Suprapubic skin (tissue), 4 donors: ENCODE data around the gene NXNL1. TPM values are rescaled to one million over a fixed set of nuclear protein-coding genes. Genes with fewer than 3 reads are reported as not detected.
A peak's percentile ranks its signal among the peaks of the same experiment; 100 is the strongest.

Experiments
- DNase-seq, 2 donors: peaks; one replicate each; pipeline ENCODE4 v3.0.0-alpha.2; 2019; ENCODE audit warnings: low spot score in 2 of 2
- H3K27ac ChIP-seq: fragments of 200-600 bp; sonication (generic); one replicate; pipeline ENCODE4 v1.5.1; 2019
- H3K27me3 ChIP-seq: fragments of 200-600 bp; sonication (generic); one replicate; pipeline ENCODE4 v1.5.1; 2019
- H3K36me3 ChIP-seq: fragments of 200-600 bp; sonication (generic); one replicate; pipeline ENCODE4 v1.5.1; 2019
- H3K4me1 ChIP-seq: fragments of 200-600 bp; sonication (generic); one replicate; pipeline ENCODE4 v1.5.1; 2019
- H3K4me3 ChIP-seq: fragments of 200-600 bp; sonication (generic); one replicate; pipeline ENCODE4 v1.5.1; 2019; ENCODE audit warnings: mild to moderate bottlenecking
- H3K9me3 ChIP-seq: fragments of 200-600 bp; sonication (generic); one replicate; pipeline ENCODE4 v1.5.1; 2019
- CTCF ChIP-seq, 2 donors: fragments of 200-600 bp in 1 of 2; fragments of 450-650 bp in 1 of 2; sonication (generic) in 1 of 2; IDR thresholded peaks; one replicate each; pipeline ENCODE4 v1.5.1; 2016 to 2019; ENCODE audit warnings: antibody characterized with exemption in 2 of 2, mild to moderate bottlenecking in 1 of 2, moderate library complexity in 1 of 2
- EP300 ChIP-seq: sonication (generic); formaldehyde crosslinking; IDR thresholded peaks from one replicate; pipeline ENCODE4 v1.6.1; 2017; ENCODE audit warnings: antibody characterized with exemption
- POLR2A ChIP-seq, 2 donors: fragments of 450-650 bp; IDR thresholded peaks; one replicate each; pipeline ENCODE4 v1.6.1; 2017; ENCODE audit warnings: antibody characterized with exemption in 2 of 2, mild to moderate bottlenecking in 2 of 2, moderate library complexity in 2 of 2
- POLR2AphosphoS5 ChIP-seq, 3 donors: sonication (generic); formaldehyde crosslinking; IDR thresholded peaks; one replicate each; pipeline ENCODE4 v1.6.1; 2017; ENCODE audit warnings: antibody characterized with exemption in 3 of 3
- WGBS: methylation state at CpG from one replicate; pipeline ENCODE4 v1.1.5; 2018; 5-methylcytosine and 5-hydroxymethylcytosine counted together
- total RNA-seq, 4 donors: library from RNA; depleted of rRNA; stranded (reverse); fragments of >200 nt; gene quantifications; one replicate each; pipeline ENCODE4 v1.1.0, GENCODE V29; 2016

Gene NXNL1
- total RNA-seq, 4 donors from 2014 or later = not detected

GRCh38 chr19:17484520-17485185 lies 23.9 kb upstream of the NXNL1 start:
- no peak for DNase-seq
- no peak overlapping the region for H3K4me3 ChIP-seq
- 82% methylated on average over 6 of the region's 6 CpGs for WGBS
- H3K4me1 ChIP-seq = peaks cover 23% of the 10 kb centered on the region
- H3K27ac ChIP-seq = no peak overlapping the region
- TF ChIP-seq EP300 (no peak), POLR2A (IDR thresholded peaks at IDR 0.05) (no peak), CTCF (IDR thresholded peaks at IDR 0.05) (no peak), POLR2AphosphoS5 (IDR thresholded peaks at IDR 0.05) (no peak)
- H3K36me3 ChIP-seq = peaks cover 12% of the 10 kb centered on the region
- no peaks in the 10 kb centered on the region for H3K27me3 ChIP-seq
- H3K9me3 ChIP-seq = no peaks in the 10 kb centered on the region

GRCh38 chr19:17483605-17484002 lies 22.9 kb upstream of the NXNL1 start:
- no peak for TF ChIP-seq POLR2AphosphoS5 (IDR thresholded peaks at IDR 0.05)
- no peak for TF ChIP-seq POLR2A (IDR thresholded peaks at IDR 0.05)
- no peak for TF ChIP-seq CTCF (IDR thresholded peaks at IDR 0.05)
- no peak for TF ChIP-seq EP300
- Histone ChIP-seq H3K4me3 (no peak overlapping the region), H3K36me3 (peaks cover 12% of the 10 kb centered on the region), H3K27me3 (no peaks in the 10 kb centered on the region), H3K9me3 (no peaks in the 10 kb centered on the region), H3K4me1 (peaks cover 14% of the 10 kb centered on the region), H3K27ac (no peak overlapping the region)
- DNase-seq = no peak
- WGBS = 93% methylated on average over 10 of the region's 10 CpGs

GRCh38 chr19:17482877-17483604 lies 22.3 kb upstream of the NXNL1 start:
- Histone ChIP-seq H3K4me3 (no peak overlapping the region), H3K36me3 (peaks cover 12% of the 10 kb centered on the region), H3K9me3 (no peaks in the 10 kb centered on the region), H3K27me3 (no peaks in the 10 kb centered on the region), H3K27ac (no peak overlapping the region), H3K4me1 (peaks cover 8% of the 10 kb centered on the region)
- TF ChIP-seq EP300 (no peak), CTCF (IDR thresholded peaks at IDR 0.05) (no peak), POLR2AphosphoS5 (IDR thresholded peaks at IDR 0.05) (no peak), POLR2A (IDR thresholded peaks at IDR 0.05) (no peak)
- WGBS = 84% methylated on average over 3 of the region's 3 CpGs
- DNase-seq = no peak

- H3K36me3 ChIP-seq = peaks cover 7% of the 10 kb centered on the region
- no peak for DNase-seq
- H3K27me3 ChIP-seq = no peaks in the 10 kb centered on the region
- H3K4me3 ChIP-seq = no peak overlapping the region
- H3K27ac ChIP-seq = no peak overlapping the region
- H3K4me1 ChIP-seq = no peaks in the 10 kb centered on the region
- no peaks in the 10 kb centered on the region for H3K9me3 ChIP-seq
- 93% methylated on average over 13 of the region's 13 CpGs for WGBS
- TF ChIP-seq EP300 (no peak), CTCF (IDR thresholded peaks at IDR 0.05) (no peak), POLR2A (IDR thresholded peaks at IDR 0.05) (no peak), POLR2AphosphoS5 (IDR thresholded peaks at IDR 0.05) (no peak)
These were observed 21.3 kb upstream of the NXNL1 start for GRCh38 chr19:17481986-17482385.

GRCh38 chr19:17479325-17479791 lies 18.6 kb upstream of the NXNL1 start:
- H3K9me3 ChIP-seq = no peaks in the 10 kb centered on the region

More at GRCh38 chr19:17479325-17479791, 18.6 kb upstream of the NXNL1 start:
- H3K27me3 ChIP-seq = no peaks in the 10 kb centered on the region
- no peak for TF ChIP-seq POLR2A (IDR thresholded peaks at IDR 0.05)
- no peak for TF ChIP-seq POLR2AphosphoS5 (IDR thresholded peaks at IDR 0.05)
- no peak for TF ChIP-seq EP300
- TF ChIP-seq CTCF (IDR thresholded peaks at IDR 0.05) = no peak
- peaks cover 17% of the 10 kb centered on the region for H3K4me1 ChIP-seq
- DNase-seq = no peak
- WGBS = 56% methylated on average over 6 of the region's 6 CpGs
- H3K27ac ChIP-seq = peak overlapping the region; percentile 59
- no peak overlapping the region for H3K4me3 ChIP-seq
- no peaks in the 10 kb centered on the region for H3K36me3 ChIP-seq
